ENCODE data around the gene PLCB4. TPM values are rescaled to one million over a fixed set of nuclear protein-coding genes. Genes with fewer than 3 reads are reported as not detected.

PLCB4 gene
- total RNA-seq, 1 experiment from 2014 or later, result 0.47 TPM

GRCh38 chr20:9179193-9179802 lies 110.4 kb downstream of the PLCB4 start:
- H3K4me1 ChIP-seq, result no peaks in the 10 kb centered on the region
- no peaks in the 10 kb centered on the region; the same call in 1 of the 2 replicates for H3K27me3 ChIP-seq
- no peak for DNase-seq
- H3K36me3 ChIP-seq, result no peaks in the 10 kb centered on the region
- no peaks in the 10 kb centered on the region for H3K9me3 ChIP-seq (replicated peaks)
- H3K4me3 ChIP-seq, result no peak overlapping the region
- H3K27ac ChIP-seq, result no peak overlapping the region

GRCh38 chr20:9179867-9180266 lies 111.0 kb downstream of the PLCB4 start:
- Histone ChIP-seq H3K4me1 (no peaks in the 10 kb centered on the region), H3K27me3 (no peaks in the 10 kb centered on the region; the same call in 1 of the 2 replicates), H3K4me3 (no peak overlapping the region), H3K27ac (no peak overlapping the region), H3K36me3 (no peaks in the 10 kb centered on the region), H3K9me3 (replicated peaks) (no peaks in the 10 kb centered on the region)
- DNase-seq, result no peak

GRCh38 chr20:9180481-9181257 lies 111.8 kb downstream of the PLCB4 start:
- no peak for DNase-seq
- H3K4me3 ChIP-seq, result no peak overlapping the region
- no peaks in the 10 kb centered on the region for H3K36me3 ChIP-seq
- no peaks in the 10 kb centered on the region for H3K9me3 ChIP-seq (replicated peaks)
- H3K27me3 ChIP-seq, result no peaks in the 10 kb centered on the region; the same call in 1 of the 2 replicates
- H3K4me1 ChIP-seq, result no peaks in the 10 kb centered on the region
- no peak overlapping the region for H3K27ac ChIP-seq

GRCh38 chr20:9185511-9185910 lies 116.6 kb downstream of the PLCB4 start:
- Histone ChIP-seq H3K4me3 (no peak overlapping the region), H3K4me1 (no peaks in the 10 kb centered on the region), H3K27me3 (no peaks in the 10 kb centered on the region; the same call in 1 of the 2 replicates), H3K9me3 (replicated peaks) (no peaks in the 10 kb centered on the region), H3K27ac (no peak overlapping the region), H3K36me3 (no peaks in the 10 kb centered on the region)
- peak in 1 of 2 experiments; percentile 11 for DNase-seq

- H3K4me1 ChIP-seq, result no peaks in the 10 kb centered on the region
- DNase-seq, result no peak
- H3K4me3 ChIP-seq, result no peak overlapping the region
- no peaks in the 10 kb centered on the region; the same call in 1 of the 2 replicates for H3K27me3 ChIP-seq
- H3K9me3 ChIP-seq (replicated peaks), result no peaks in the 10 kb centered on the region
- no peak overlapping the region for H3K27ac ChIP-seq
- H3K36me3 ChIP-seq, result no peaks in the 10 kb centered on the region
Observed at GRCh38 chr20:9186396-9186795, 117.5 kb downstream of the PLCB4 start.

- H3K27me3 ChIP-seq, result no peaks in the 10 kb centered on the region
- no peak overlapping the region for H3K27ac ChIP-seq
- no peak overlapping the region for H3K4me3 ChIP-seq
- no peaks in the 10 kb centered on the region for H3K9me3 ChIP-seq (replicated peaks)
- H3K4me1 ChIP-seq, result no peaks in the 10 kb centered on the region
- no peaks in the 10 kb centered on the region for H3K36me3 ChIP-seq
- DNase-seq, result no peak
Observed at GRCh38 chr20:9195031-9195430, 126.1 kb downstream of the PLCB4 start.

- no peak for DNase-seq
Observed at GRCh38 chr20:9196110-9196509, 127.2 kb downstream of the PLCB4 start.

GRCh38 chr20:9198460-9198859 lies 129.6 kb downstream of the PLCB4 start:
- Histone ChIP-seq H3K27ac (no peak overlapping the region), H3K4me1 (no peaks in the 10 kb centered on the region), H3K36me3 (no peaks in the 10 kb centered on the region), H3K9me3 (replicated peaks) (no peaks in the 10 kb centered on the region), H3K27me3 (no peaks in the 10 kb centered on the region), H3K4me3 (no peak overlapping the region)
- no peak for DNase-seq

More at GRCh38 chr20:9196110-9196509, 127.2 kb downstream of the PLCB4 start:
- Histone ChIP-seq H3K4me3 (no peak overlapping the region), H3K36me3 (no peaks in the 10 kb centered on the region), H3K4me1 (no peaks in the 10 kb centered on the region), H3K9me3 (replicated peaks) (no peaks in the 10 kb centered on the region), H3K27me3 (no peaks in the 10 kb centered on the region), H3K27ac (no peak overlapping the region)

- H3K27ac ChIP-seq, result no peak overlapping the region
- no peaks in the 10 kb centered on the region for H3K9me3 ChIP-seq (replicated peaks)
- DNase-seq, result no peak
- H3K36me3 ChIP-seq, result no peaks in the 10 kb centered on the region
- H3K4me3 ChIP-seq, result no peak overlapping the region
- H3K4me1 ChIP-seq, result no peaks in the 10 kb centered on the region
- no peaks in the 10 kb centered on the region for H3K27me3 ChIP-seq
Observed at GRCh38 chr20:9200196-9200595, 131.3 kb downstream of the PLCB4 start.

- DNase-seq, result no peak
- H3K4me1 ChIP-seq, result no peaks in the 10 kb centered on the region
- H3K27me3 ChIP-seq, result no peaks in the 10 kb centered on the region
- no peaks in the 10 kb centered on the region for H3K36me3 ChIP-seq
- no peaks in the 10 kb centered on the region for H3K9me3 ChIP-seq (replicated peaks)
- no peak overlapping the region for H3K27ac ChIP-seq
- no peak overlapping the region for H3K4me3 ChIP-seq
Observed at GRCh38 chr20:9200620-9201019, 131.7 kb downstream of the PLCB4 start.

GRCh38 chr20:9202420-9203080 lies 133.7 kb downstream of the PLCB4 start:
- Histone ChIP-seq H3K27ac (no peak overlapping the region), H3K9me3 (replicated peaks) (no peaks in the 10 kb centered on the region), H3K4me3 (no peak overlapping the region), H3K27me3 (no peaks in the 10 kb centered on the region), H3K4me1 (no peaks in the 10 kb centered on the region), H3K36me3 (no peaks in the 10 kb centered on the region)
- no peak for DNase-seq

GRCh38 chr20:9203081-9203447 lies 134.2 kb downstream of the PLCB4 start:
- Histone ChIP-seq H3K27me3 (no peaks in the 10 kb centered on the region), H3K27ac (no peak overlapping the region)
- DNase-seq, result no peak

GRCh38 chr20:9204979-9205378 lies 136.1 kb downstream of the PLCB4 start:
- no peaks in the 10 kb centered on the region for H3K36me3 ChIP-seq
- 0 out of 2 replicates have a peak, but pooled peaks cover under 1% of the 10 kb centered on the region for H3K27me3 ChIP-seq
- no peaks in the 10 kb centered on the region for H3K9me3 ChIP-seq (replicated peaks)
- H3K4me3 ChIP-seq, result no peak overlapping the region
- no peaks in the 10 kb centered on the region for H3K4me1 ChIP-seq
- no peak for DNase-seq
- H3K27ac ChIP-seq, result no peak overlapping the region

More at GRCh38 chr20:9203081-9203447, 134.2 kb downstream of the PLCB4 start:
- Histone ChIP-seq H3K4me1 (no peaks in the 10 kb centered on the region), H3K4me3 (no peak overlapping the region), H3K36me3 (no peaks in the 10 kb centered on the region), H3K9me3 (replicated peaks) (no peaks in the 10 kb centered on the region)

GRCh38 chr20:9206486-9206885 lies 137.6 kb downstream of the PLCB4 start:
- Histone ChIP-seq H3K36me3 (no peaks in the 10 kb centered on the region), H3K9me3 (replicated peaks) (no peaks in the 10 kb centered on the region), H3K27ac (no peak overlapping the region), H3K4me3 (no peak overlapping the region), H3K27me3 (0 out of 2 replicates have a peak, but pooled peaks cover 3% of the 10 kb centered on the region), H3K4me1 (no peaks in the 10 kb centered on the region)
- DNase-seq, result no peak

- H3K9me3 ChIP-seq (replicated peaks), result no peaks in the 10 kb centered on the region
- H3K27me3 ChIP-seq, result 0 out of 2 replicates have a peak, but pooled peaks cover 3% of the 10 kb centered on the region
- H3K4me3 ChIP-seq, result no peak overlapping the region
- H3K27ac ChIP-seq, result no peak overlapping the region
- H3K36me3 ChIP-seq, result no peaks in the 10 kb centered on the region
- DNase-seq, result no peak
- H3K4me1 ChIP-seq, result no peaks in the 10 kb centered on the region
Observed at GRCh38 chr20:9207253-9207652, 138.4 kb downstream of the PLCB4 start.

Measured in SJCRH30 (cell line).